NB4 (cell line): ENCODE data around the gene SOBP.

Experiments
- CTCF ChIP-seq: IDR thresholded peaks from one replicate; pipeline ENCODE4 v1.5.1; 2012; ENCODE audit warnings: low read depth, low read length
- MAX ChIP-seq: IDR thresholded peaks from 2 replicates; pipeline ENCODE4 v1.6.1; 2011; ENCODE audit warnings: low read depth, low read length
- POLR2A ChIP-seq: IDR thresholded peaks from 2 replicates; pipeline ENCODE4 v1.6.1; 2011; ENCODE audit warnings: mild to moderate bottlenecking; ENCODE audit not compliant: insufficient read length; ENCODE audit errors: extremely low read depth

GRCh38 chr6:107539409-107539808, 49.5 kb downstream of the SOBP start:
- TF ChIP-seq CTCF (no peak), MAX (no peak), POLR2A (no peak)
